Small intestine (tissue), 7 donors: Measurements from ENCODE around the gene CCSER1. TPM values are rescaled to one million over a fixed set of nuclear protein-coding genes. Genes with fewer than 3 reads are reported as not detected.

ENCODE experiments used
- DNase-seq, 2 donors: peaks; one replicate each; pipeline versions ENCODE4 v3.0.0 to v3.0.0-alpha.2; 2013
- FAIRE-seq: peaks from 2 replicates; lab custom pipeline; 2012; peaks lifted over from hg19 to GRCh38; lab: Jason Lieb, UNC
- H3K27ac ChIP-seq, 3 donors: one replicate each; pipeline ENCODE4 v1.5.1; 2013; ENCODE audit warnings: low read length in 2 of 3, mild to moderate bottlenecking in 2 of 3, control low read depth in 1 of 3, inconsistent platforms in 1 of 3, low read depth in 1 of 3, moderate library complexity in 1 of 3
- H3K27me3 ChIP-seq, 3 donors: one replicate each; pipeline ENCODE4 v1.6.1; 2013; ENCODE audit warnings: low read length in 3 of 3, inconsistent platforms in 1 of 3; ENCODE audit not compliant: control insufficient read depth in 3 of 3, insufficient read depth in 3 of 3
- H3K36me3 ChIP-seq, 3 donors: one replicate each; pipeline ENCODE4 v1.6.1; 2013; ENCODE audit warnings: low read length in 3 of 3, inconsistent platforms in 1 of 3, low read depth in 1 of 3, mild to moderate bottlenecking in 1 of 3, moderate library complexity in 1 of 3; ENCODE audit not compliant: control insufficient read depth in 3 of 3, insufficient read depth in 2 of 3
- H3K4me1 ChIP-seq, 3 donors: one replicate each; pipeline ENCODE4 v1.6.1; 2013; ENCODE audit warnings: low read length in 2 of 3, inconsistent platforms in 1 of 3, low read depth in 1 of 3, mild to moderate bottlenecking in 1 of 3, moderate library complexity in 1 of 3; ENCODE audit not compliant: control insufficient read depth in 3 of 3, insufficient read depth in 2 of 3
- H3K4me3 ChIP-seq, 3 donors: one replicate each; pipeline ENCODE4 v1.5.1; 2013; ENCODE audit warnings: low read length in 3 of 3, control low read depth in 1 of 3, inconsistent platforms in 1 of 3, low read depth in 1 of 3, mild to moderate bottlenecking in 1 of 3, moderate library complexity in 1 of 3
- H3K9me3 ChIP-seq, 2 donors: one replicate each; pipeline ENCODE4 v1.6.1; 2013; ENCODE audit warnings: low read depth in 1 of 2, low read length in 1 of 2; ENCODE audit not compliant: control insufficient read depth in 2 of 2, insufficient read depth in 1 of 2
- WGBS, 3 donors: extraction: QIAGEN DNeasy Blood & Tissue Kit; methylation state at CpG; one replicate each; pipeline ENCODE4 v1.1.7; 2013; 5-methylcytosine and 5-hydroxymethylcytosine counted together
- polyA plus RNA-seq, 4 donors: library from polyadenylated mRNA; stranded (reverse) in 3 of 4; unstranded in 1 of 4; fragments of 200-250 nt in 3 of 4; fragments of 120-200 nt in 1 of 4; gene quantifications; one replicate each; pipeline versions ENCODE4 v1.2.1 to v1.2.3, GENCODE V29; 2013
- donor health status: healthy with polysubstance abuse.
- donor health status: control.
- donor health status: control.
- donor health status: Bipolar disorder and iron deficiency.
- donor health status: healthy.

Gene CCSER1
- polyA plus RNA-seq, 4 donors, result 3.5 to 8.7 (median 5.7) TPM

- Histone ChIP-seq H3K4me3 (no peak overlapping the region), H3K4me1 (no peaks in the 10 kb centered on the region), H3K36me3 (no peaks in the 10 kb centered on the region), H3K9me3 (no peaks in the 10 kb centered on the region), H3K27me3 (no peaks in the 10 kb centered on the region), H3K27ac (no peak overlapping the region)
- FAIRE-seq (no peak), DNase-seq (no peak)
- 85 to 87% (median 86%) methylated on average over 3 of the region's 3 CpGs for WGBS, 3 donors
Observed at GRCh38 chr4:90241008-90241407, 113.8 kb downstream of the CCSER1 start.

DNA sequence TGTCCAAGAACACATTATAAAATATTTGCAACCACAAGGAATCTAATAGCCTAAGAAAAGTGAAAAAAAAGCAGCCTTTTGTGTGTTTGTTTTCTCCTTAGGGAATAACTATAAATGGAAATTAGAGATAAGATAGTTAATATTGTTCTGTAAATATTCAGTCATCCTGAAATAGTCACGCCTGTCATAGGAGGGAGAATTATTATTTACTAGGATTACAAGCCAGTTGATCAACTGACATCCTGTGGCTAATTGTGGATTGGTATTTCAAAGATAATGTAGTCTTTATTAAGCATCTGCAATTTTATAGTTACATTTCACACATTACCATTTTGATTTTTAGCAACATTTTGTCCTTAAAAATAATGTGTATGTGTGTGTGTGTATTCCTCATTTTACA lies 118.6 kb downstream of the CCSER1 start:
- Histone ChIP-seq H3K4me1 (no peaks in the 10 kb centered on the region), H3K4me3 (no peak overlapping the region), H3K27ac (no peak overlapping the region), H3K9me3 (no peaks in the 10 kb centered on the region), H3K27me3 (no peaks in the 10 kb centered on the region), H3K36me3 (no peaks in the 10 kb centered on the region)
- no peak for FAIRE-seq
- 44 to 54% (median 53%) methylated on average over 1 of the region's 1 CpG for WGBS, 3 donors
- DNase-seq, result peak in 1 of 2 donors; percentile 7

- Histone ChIP-seq H3K4me3 (no peak overlapping the region), H3K4me1 (no peaks in the 10 kb centered on the region), H3K36me3 (no peaks in the 10 kb centered on the region), H3K27me3 (no peaks in the 10 kb centered on the region), H3K27ac (no peak overlapping the region), H3K9me3 (no peaks in the 10 kb centered on the region)
- no peak for FAIRE-seq
- peak; percentile 26 to 28 for DNase-seq
- 26 to 54% (median 37%) methylated on average over 3 of the region's 3 CpGs for WGBS, 3 donors
Observed at GRCh38 chr4:90246816-90247215, 119.6 kb downstream of the CCSER1 start.

GRCh38 chr4:90254357-90254756 lies 127.2 kb downstream of the CCSER1 start:
- FAIRE-seq (no peak), DNase-seq (no peak)
- no peak overlapping the region for H3K4me3 ChIP-seq
- no peak overlapping the region for H3K27ac ChIP-seq
- H3K9me3 ChIP-seq, result peaks cover 0 to 3% of the 10 kb centered on the region in 2 donors
- no peaks in the 10 kb centered on the region for H3K4me1 ChIP-seq
- no peaks in the 10 kb centered on the region for H3K27me3 ChIP-seq
- H3K36me3 ChIP-seq, result no peaks in the 10 kb centered on the region
- 89 to 95% (median 93%) methylated on average over 2 of the region's 2 CpGs for WGBS, 3 donors

- Histone ChIP-seq H3K27ac (peak overlapping the region in 1 of 3 donors; percentile 48), H3K9me3 (no peaks in the 10 kb centered on the region), H3K27me3 (no peaks in the 10 kb centered on the region), H3K4me3 (no peak overlapping the region), H3K4me1 (peaks cover 0 to 3% (median 0%) of the 10 kb centered on the region in 3 donors), H3K36me3 (no peaks in the 10 kb centered on the region)
- DNase-seq (peak in 1 of 2 donors; percentile 30), FAIRE-seq (no peak)
- WGBS, 3 donors, result 10 to 52% (median 32%) methylated on average over 1 of the region's 1 CpG
Observed at GRCh38 chr4:90274175-90274574, 147.0 kb downstream of the CCSER1 start.

GRCh38 chr4:90280954-90281353 lies 153.8 kb downstream of the CCSER1 start:
- DNase-seq, result no peak
- no peak for FAIRE-seq
- Histone ChIP-seq H3K9me3 (no peaks in the 10 kb centered on the region), H3K4me1 (peaks cover 0 to 13% (median 2%) of the 10 kb centered on the region in 3 donors), H3K4me3 (no peak overlapping the region), H3K36me3 (no peaks in the 10 kb centered on the region), H3K27me3 (no peaks in the 10 kb centered on the region), H3K27ac (peak overlapping the region in 1 of 3 donors; percentile 84)
- WGBS, 3 donors, result 68 to 84% (median 84%) methylated on average over 3 of the region's 3 CpGs

- Histone ChIP-seq H3K36me3 (no peaks in the 10 kb centered on the region), H3K27me3 (no peaks in the 10 kb centered on the region), H3K9me3 (no peaks in the 10 kb centered on the region), H3K4me3 (no peak overlapping the region), H3K4me1 (peaks cover 0 to 13% (median 2%) of the 10 kb centered on the region in 3 donors), H3K27ac (peak overlapping the region in 1 of 3 donors; percentile 84)
- FAIRE-seq (peak; percentile 83), DNase-seq (peak; percentile 41 to 61)
- WGBS, 3 donors, result 38 to 67% (median 55%) methylated on average over 5 of the region's 5 CpGs
Observed at GRCh38 chr4:90281541-90282355, 154.6 kb downstream of the CCSER1 start.

DNA sequence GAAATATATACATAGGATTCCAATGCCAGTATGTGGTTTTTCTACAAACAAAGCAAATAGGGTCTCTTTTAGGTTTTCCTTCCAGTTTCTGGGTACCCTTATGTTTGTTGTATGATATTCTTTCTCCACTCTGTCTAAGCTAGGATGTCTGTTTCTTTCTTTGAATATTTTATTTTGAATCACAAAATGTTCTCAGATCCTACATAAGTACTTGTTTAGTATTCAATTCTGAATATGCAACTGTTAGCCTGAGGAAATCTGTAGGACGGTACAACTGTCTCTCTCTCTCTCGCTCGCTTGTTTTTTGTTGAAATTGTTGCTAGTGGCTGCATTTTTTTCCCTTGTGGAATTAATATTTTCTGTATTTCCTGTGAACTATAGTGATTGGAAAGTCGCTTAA lies 163.2 kb downstream of the CCSER1 start:
- no peak overlapping the region for H3K27ac ChIP-seq
- DNase-seq, result no peak
- H3K4me1 ChIP-seq, result no peaks in the 10 kb centered on the region
- no peaks in the 10 kb centered on the region for H3K36me3 ChIP-seq
- WGBS, 3 donors, result 86 to 96% (median 86%) methylated on average over 4 of the region's 4 CpGs
- no peak for FAIRE-seq
- no peaks in the 10 kb centered on the region for H3K27me3 ChIP-seq
- H3K4me3 ChIP-seq, result no peak overlapping the region
- H3K9me3 ChIP-seq, result no peaks in the 10 kb centered on the region
